Astrocyte (in vitro differentiated cells and primary cell): ENCODE results near the gene RASA4B. TPM values are rescaled to one million over a fixed set of nuclear protein-coding genes. Genes with fewer than 3 reads are reported as not detected.

Experiments used
- DNase-seq: peaks from one replicate; pipeline ENCODE4 v3.0.0-alpha.2; 2010; ENCODE audit warnings: low read depth
- FAIRE-seq: peaks from 2 replicates; lab custom pipeline; 2011; peaks lifted over from hg19 to GRCh38; lab: Jason Lieb, UNC
- H2AFZ ChIP-seq: 2 replicates; pipeline ENCODE4 v1.6.0; 2012; ENCODE audit warnings: low read depth, low read length, inconsistent platforms
- H3K27ac ChIP-seq: 2 replicates; pipeline ENCODE4 v1.5.1; 2011; ENCODE audit warnings: low read depth, low read length, inconsistent platforms
- H3K27me3 ChIP-seq: 2 replicates; pipeline ENCODE4 v1.6.0; 2011; ENCODE audit warnings: low read length, inconsistent platforms; ENCODE audit not compliant: insufficient read depth
- H3K36me3 ChIP-seq: 2 replicates; pipeline ENCODE4 v1.5.1; 2011; ENCODE audit warnings: low read length, inconsistent platforms; ENCODE audit not compliant: insufficient read depth
- H3K4me1 ChIP-seq: 2 replicates; pipeline ENCODE4 v1.5.1; 2011; ENCODE audit warnings: low read length, inconsistent platforms; ENCODE audit not compliant: insufficient read depth
- H3K4me2 ChIP-seq: 2 replicates; pipeline ENCODE4 v1.6.0; 2012; ENCODE audit warnings: low read length, inconsistent platforms
- H3K4me3 ChIP-seq: 2 replicates; pipeline ENCODE4 v1.5.1; 2011; ENCODE audit warnings: low read depth, mild to moderate bottlenecking, low read length, inconsistent platforms; ENCODE audit not compliant: insufficient read depth
- H3K79me2 ChIP-seq: 2 replicates; pipeline ENCODE4 v1.6.0; 2012; ENCODE audit warnings: mild to moderate bottlenecking, low read length, inconsistent platforms; ENCODE audit not compliant: insufficient read depth
- H3K9ac ChIP-seq: 2 replicates; pipeline ENCODE4 v1.6.0; 2012; ENCODE audit warnings: mild to moderate bottlenecking, low read length, inconsistent platforms
- H3K9me3 ChIP-seq: 2 replicates; pipeline ENCODE4 v1.5.1; 2012; ENCODE audit warnings: low read depth, mild to moderate bottlenecking, low read length, inconsistent platforms; ENCODE audit not compliant: insufficient read depth
- H4K20me1 ChIP-seq: 2 replicates; pipeline ENCODE4 v1.6.0; 2012; ENCODE audit warnings: low read length, inconsistent platforms; ENCODE audit not compliant: insufficient read depth
- H3K27ac Mint-ChIP-seq: one replicate; pipeline ENCODE4 v1.8.0; 2021; ENCODE audit warnings: mild to moderate bottlenecking, mixed read lengths; ENCODE audit not compliant: unreplicated experiment
- H3K27me3 Mint-ChIP-seq: one replicate; pipeline ENCODE4 v1.8.0; 2021; ENCODE audit warnings: low read depth, mixed read lengths; ENCODE audit not compliant: unreplicated experiment
- H3K36me3 Mint-ChIP-seq: one replicate; pipeline ENCODE4 v1.8.0; 2021; ENCODE audit warnings: low read depth, mixed read lengths; ENCODE audit not compliant: unreplicated experiment
- H3K4me1 Mint-ChIP-seq: one replicate; pipeline ENCODE4 v1.8.0; 2021; ENCODE audit warnings: low read depth, mixed read lengths; ENCODE audit not compliant: unreplicated experiment
- H3K4me3 Mint-ChIP-seq: one replicate; pipeline ENCODE4 v1.8.0; 2021; ENCODE audit warnings: mild to moderate bottlenecking, moderate library complexity, mixed read lengths; ENCODE audit not compliant: unreplicated experiment
- H3K9me3 Mint-ChIP-seq: one replicate; pipeline ENCODE4 v1.8.0; 2021; ENCODE audit warnings: mild to moderate bottlenecking, mixed read lengths; ENCODE audit not compliant: unreplicated experiment
- CTCF ChIP-seq: IDR thresholded peaks from 2 replicates; pipeline ENCODE4 v1.5.1; 2011; ENCODE audit warnings: low read depth, mild to moderate bottlenecking, inconsistent platforms, low read length, moderate library complexity; ENCODE audit not compliant: insufficient read depth
- EZH2 ChIP-seq: IDR thresholded peaks from 2 replicates; pipeline ENCODE4 v1.6.1; 2012; ENCODE audit warnings: mild to moderate bottlenecking, low read length, inconsistent platforms; ENCODE audit not compliant: insufficient read depth
- total RNA-seq: library from RNA; stranded (reverse); gene quantifications from 2 replicates; pipeline ENCODE4 v1.2.1, GENCODE V29; 2021

RASA4B gene
- total RNA-seq, 1 donor from 2014 or later = 1.1 TPM

- no peak overlapping the region for H3K4me2 ChIP-seq
- H3K36me3 ChIP-seq = no peaks in the 10 kb centered on the region
- Mint-ChIP-seq H3K9me3 (no peaks in the 10 kb centered on the region), H3K4me3 (no peak overlapping the region), H3K27me3 (no peaks in the 10 kb centered on the region), H3K36me3 (peaks cover 11% of the 10 kb centered on the region), H3K4me1 (no peaks in the 10 kb centered on the region), H3K27ac (no peak overlapping the region)
- no peaks in the 10 kb centered on the region for H3K79me2 ChIP-seq
- H3K4me1 ChIP-seq = peaks cover 16% of the 10 kb centered on the region
- TF ChIP-seq EZH2 (no peak), CTCF (no peak)
- H3K27me3 ChIP-seq = no peaks in the 10 kb centered on the region
- no peaks in the 10 kb centered on the region for H3K9me3 ChIP-seq
- H2AFZ ChIP-seq = no peak overlapping the region
- H3K27ac ChIP-seq = no peak overlapping the region
- H4K20me1 ChIP-seq = peaks cover 5% of the 10 kb centered on the region
- DNase-seq (no peak), FAIRE-seq (no peak)
- no peak overlapping the region for H3K9ac ChIP-seq
- no peak overlapping the region for H3K4me3 ChIP-seq
Measured at GRCh38 chr7:102446387-102447156, 71.0 kb downstream of the RASA4B start.

GRCh38 chr7:102445674-102446071 lies 71.9 kb downstream of the RASA4B start:
- FAIRE-seq (no peak), DNase-seq (no peak)
- no peak for TF ChIP-seq CTCF
- TF ChIP-seq EZH2 = no peak
- no peaks in the 10 kb centered on the region for H3K9me3 Mint-ChIP-seq
- H3K4me1 Mint-ChIP-seq = no peaks in the 10 kb centered on the region
- H3K4me1 ChIP-seq = peaks cover 14% of the 10 kb centered on the region
- H3K36me3 ChIP-seq = no peaks in the 10 kb centered on the region
- H3K27ac ChIP-seq = no peak overlapping the region
- H2AFZ ChIP-seq = no peak overlapping the region
- H4K20me1 ChIP-seq = peaks cover 5% of the 10 kb centered on the region
- H3K79me2 ChIP-seq = no peaks in the 10 kb centered on the region
- H3K4me2 ChIP-seq = no peak overlapping the region
- no peak overlapping the region for H3K27ac Mint-ChIP-seq
- H3K27me3 ChIP-seq = no peaks in the 10 kb centered on the region
- no peak overlapping the region for H3K9ac ChIP-seq
- H3K27me3 Mint-ChIP-seq = no peaks in the 10 kb centered on the region
- no peak overlapping the region for H3K4me3 Mint-ChIP-seq
- H3K4me3 ChIP-seq = no peak overlapping the region
- H3K36me3 Mint-ChIP-seq = peaks cover 11% of the 10 kb centered on the region
- H3K9me3 ChIP-seq = no peaks in the 10 kb centered on the region
